ENCODE results near the gene ATG7.

- TF ChIP-seq FOSL1 (IDR thresholded peaks at IDR 0.05; ENCODE audit: low read depth) (no peak), CTCF (IDR thresholded peaks at IDR 0.05 in 2 of 3, conservative IDR thresholded peaks at IDR 0.05 in 1 of 3; ENCODE audit: borderline replicate concordance in 1 of 3, insufficient read depth in 1 of 3, low read depth in 2 of 3, low read length in 2 of 3) (no peak), YY1 (IDR thresholded peaks at IDR 0.05; ENCODE audit: extremely low read depth, insufficient replicate concordance, low read depth, low read length) (no peak)
These were observed 226.4 kb downstream of the ATG7 start for GRCh38 chr3:11498646-11499045.

Data from HCT116 (cell line).